Measurements from ENCODE around the gene SPATA24. TPM values are rescaled to one million over a fixed set of nuclear protein-coding genes. Genes with fewer than 3 reads are reported as not detected.

Gene SPATA24
- total RNA-seq, 1 experiment from 2014 or later, result 3.1 TPM

DNA sequence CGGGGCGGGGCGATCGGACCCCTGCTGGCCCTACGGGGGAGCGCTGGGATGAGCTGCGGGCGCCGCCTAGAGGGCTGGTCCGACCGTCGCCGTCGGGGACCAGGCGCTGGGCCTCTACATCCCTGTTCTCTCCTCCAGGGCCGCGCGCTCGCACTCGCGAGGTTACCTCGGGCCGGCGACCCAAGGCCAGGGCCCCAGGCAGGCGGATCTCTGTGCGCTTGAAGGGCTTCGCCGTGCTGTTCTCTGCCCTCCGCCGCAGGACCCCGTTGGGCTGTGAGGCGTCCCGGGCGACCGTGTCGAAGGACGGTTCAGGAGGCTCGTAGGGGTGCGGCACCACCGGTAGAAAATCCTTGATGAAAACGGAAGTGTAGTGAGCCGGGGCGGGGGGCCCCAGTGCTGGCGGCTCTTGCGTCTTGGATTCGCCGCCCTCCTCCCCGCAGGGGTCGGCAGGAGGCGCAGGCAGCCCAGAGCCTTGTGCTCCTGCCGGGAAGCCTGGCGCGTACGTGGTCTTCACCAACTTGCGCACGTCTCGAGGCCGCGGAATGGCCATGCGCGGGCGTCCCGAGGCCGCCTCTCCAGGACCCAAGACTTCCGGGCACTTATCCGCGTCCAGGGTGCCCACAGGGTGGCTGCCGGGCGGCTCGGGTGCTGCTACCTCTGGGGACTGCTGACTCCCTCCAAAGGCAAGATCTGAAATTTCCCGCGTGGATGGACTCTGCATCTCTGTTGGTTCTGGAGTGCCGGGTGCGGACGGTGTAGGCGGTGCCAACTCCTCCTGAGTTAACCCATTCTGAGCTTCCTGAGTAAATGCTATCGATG is 11.0 kb downstream of the SPATA24 start:
- ATAC-seq (peak; percentile 82), DNase-seq (ENCODE audit: low read depth, low spot score) (peak; percentile 66)
- Histone ChIP-seq H3K79me2 (ENCODE audit: insufficient read depth, low read length) (peaks cover 8% of the 10 kb centered on the region; the same call in 1 of the 2 replicates), H3K9me2 (ENCODE audit: insufficient read depth) (no peaks in the 10 kb centered on the region), H3K9ac (ENCODE audit: low read length) (peak overlapping the region; percentile 89), H3K4me1 (ENCODE audit: control insufficient read depth in 1 of 2, insufficient read depth in 2 of 2, low read length in 2 of 2) (peaks cover 15 to 56% of the 10 kb centered on the region in 2 experiments), H3K4me3 (replicated peaks in 1 of 2; ENCODE audit: low read depth in 1 of 2, low read length in 2 of 2) (peak overlapping the region; percentile 65 to 79), H2AFZ (ENCODE audit: low read depth, low read length, poor library complexity, severe bottlenecking) (peak overlapping the region; percentile 68), H3K4me2 (ENCODE audit: low read length) (peak overlapping the region; percentile 87), H3K9me3 (ENCODE audit: control insufficient read depth in 1 of 2, insufficient read depth in 1 of 2, low read depth in 1 of 2, low read length in 2 of 2) (no peaks in the 10 kb centered on the region), H3K36me3 (ENCODE audit: control insufficient read depth in 1 of 2, insufficient read depth in 2 of 2, low read length in 2 of 2) (no peaks in the 10 kb centered on the region), H3K27me3 (ENCODE audit: insufficient read depth, low read length) (no peaks in the 10 kb centered on the region), H4K20me1 (ENCODE audit: insufficient read depth) (no peaks in the 10 kb centered on the region), H3K27ac (ENCODE audit: low read depth, low read length) (peak overlapping the region; percentile 82)
- CTCF ChIA-PET, result interaction anchor here (0.6 to 3.2 kb wide), 6 partner anchors 9 to 846 kb away, joined by 3 to 10 read pairs (median 4); partner anchors contain the start of gene SPATA24
- intact Hi-C loops (cut with micrococcal nuclease), result loop anchor here (1.0 to 5.0 kb wide), 4 partner anchors 51 to 816 kb away; partner anchors contain the start of genes HSPA9 and MATR3
- BruUV-seq (replicated peaks), result TSS peak; percentile 60
- RAD21 ChIA-PET (ENCODE audit: low non-redundant PET in 1 of 2, low total read pairs in 2 of 2, uncharacterized antibody in 2 of 2, unreplicated experiment in 2 of 2), result no interaction called here
- POLR2A ChIA-PET, result interaction anchor here (0.6 to 1.1 kb wide), 3 partner anchors 11 to 115 kb away, joined by 3 to 4 read pairs (median 4); partner anchors contain the start of gene SPATA24
- no peak for TF ChIP-seq EGR1 (IDR thresholded peaks at IDR 0.05; ENCODE audit: low read depth)
- no peak for TF ChIP-seq SIN3A (IDR thresholded peaks at IDR 0.05; ENCODE audit: low read depth)
- TF ChIP-seq, protein P1, sequence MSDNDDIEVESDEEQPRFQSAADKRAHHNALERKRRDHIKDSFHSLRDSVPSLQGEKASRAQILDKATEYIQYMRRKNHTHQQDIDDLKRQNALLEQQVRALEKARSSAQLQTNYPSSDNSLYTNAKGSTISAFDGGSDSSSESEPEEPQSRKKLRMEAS (IDR thresholded peaks at IDR 0.05), result no peak
- no peak for TF ChIP-seq CBX3 (IDR thresholded peaks at IDR 0.05; ENCODE audit: low read depth)
- no peak for TF ChIP-seq SRF (IDR thresholded peaks at IDR 0.05; ENCODE audit: low read depth)
- TF ChIP-seq, protein P2, sequence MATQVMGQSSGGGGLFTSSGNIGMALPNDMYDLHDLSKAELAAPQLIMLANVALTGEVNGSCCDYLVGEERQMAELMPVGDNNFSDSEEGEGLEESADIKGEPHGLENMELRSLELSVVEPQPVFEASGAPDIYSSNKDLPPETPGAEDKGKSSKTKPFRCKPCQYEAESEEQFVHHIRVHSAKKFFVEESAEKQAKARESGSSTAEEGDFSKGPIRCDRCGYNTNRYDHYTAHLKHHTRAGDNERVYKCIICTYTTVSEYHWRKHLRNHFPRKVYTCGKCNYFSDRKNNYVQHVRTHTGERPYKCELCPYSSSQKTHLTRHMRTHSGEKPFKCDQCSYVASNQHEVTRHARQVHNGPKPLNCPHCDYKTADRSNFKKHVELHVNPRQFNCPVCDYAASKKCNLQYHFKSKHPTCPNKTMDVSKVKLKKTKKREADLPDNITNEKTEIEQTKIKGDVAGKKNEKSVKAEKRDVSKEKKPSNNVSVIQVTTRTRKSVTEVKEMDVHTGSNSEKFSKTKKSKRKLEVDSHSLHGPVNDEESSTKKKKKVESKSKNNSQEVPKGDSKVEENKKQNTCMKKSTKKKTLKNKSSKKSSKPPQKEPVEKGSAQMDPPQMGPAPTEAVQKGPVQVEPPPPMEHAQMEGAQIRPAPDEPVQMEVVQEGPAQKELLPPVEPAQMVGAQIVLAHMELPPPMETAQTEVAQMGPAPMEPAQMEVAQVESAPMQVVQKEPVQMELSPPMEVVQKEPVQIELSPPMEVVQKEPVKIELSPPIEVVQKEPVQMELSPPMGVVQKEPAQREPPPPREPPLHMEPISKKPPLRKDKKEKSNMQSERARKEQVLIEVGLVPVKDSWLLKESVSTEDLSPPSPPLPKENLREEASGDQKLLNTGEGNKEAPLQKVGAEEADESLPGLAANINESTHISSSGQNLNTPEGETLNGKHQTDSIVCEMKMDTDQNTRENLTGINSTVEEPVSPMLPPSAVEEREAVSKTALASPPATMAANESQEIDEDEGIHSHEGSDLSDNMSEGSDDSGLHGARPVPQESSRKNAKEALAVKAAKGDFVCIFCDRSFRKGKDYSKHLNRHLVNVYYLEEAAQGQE (IDR thresholded peaks at IDR 0.05; ENCODE audit: low read depth), result no peak
- no peak for TF ChIP-seq CEBPB (IDR thresholded peaks at IDR 0.05; ENCODE audit: low read depth)
- TF ChIP-seq, protein P3, sequence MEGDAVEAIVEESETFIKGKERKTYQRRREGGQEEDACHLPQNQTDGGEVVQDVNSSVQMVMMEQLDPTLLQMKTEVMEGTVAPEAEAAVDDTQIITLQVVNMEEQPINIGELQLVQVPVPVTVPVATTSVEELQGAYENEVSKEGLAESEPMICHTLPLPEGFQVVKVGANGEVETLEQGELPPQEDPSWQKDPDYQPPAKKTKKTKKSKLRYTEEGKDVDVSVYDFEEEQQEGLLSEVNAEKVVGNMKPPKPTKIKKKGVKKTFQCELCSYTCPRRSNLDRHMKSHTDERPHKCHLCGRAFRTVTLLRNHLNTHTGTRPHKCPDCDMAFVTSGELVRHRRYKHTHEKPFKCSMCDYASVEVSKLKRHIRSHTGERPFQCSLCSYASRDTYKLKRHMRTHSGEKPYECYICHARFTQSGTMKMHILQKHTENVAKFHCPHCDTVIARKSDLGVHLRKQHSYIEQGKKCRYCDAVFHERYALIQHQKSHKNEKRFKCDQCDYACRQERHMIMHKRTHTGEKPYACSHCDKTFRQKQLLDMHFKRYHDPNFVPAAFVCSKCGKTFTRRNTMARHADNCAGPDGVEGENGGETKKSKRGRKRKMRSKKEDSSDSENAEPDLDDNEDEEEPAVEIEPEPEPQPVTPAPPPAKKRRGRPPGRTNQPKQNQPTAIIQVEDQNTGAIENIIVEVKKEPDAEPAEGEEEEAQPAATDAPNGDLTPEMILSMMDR (IDR thresholded peaks at IDR 0.05 in 2 of 3, conservative IDR thresholded peaks at IDR 0.05 in 1 of 3; ENCODE audit: borderline replicate concordance in 1 of 3, insufficient read depth in 1 of 3, low read depth in 2 of 3, low read length in 2 of 3), result peak in 2 of 3 experiments; percentile 76 to 81; a peak in 4 of 6 replicates
- no peak for TF ChIP-seq SP1 (IDR thresholded peaks at IDR 0.05; ENCODE audit: low read depth)
- TF ChIP-seq JUND (IDR thresholded peaks at IDR 0.05), result no peak
- TF ChIP-seq ZNF274 (IDR thresholded peaks at IDR 0.05; ENCODE audit: low read depth, low read length), result no peak
- no peak for TF ChIP-seq EZH2 (IDR thresholded peaks at IDR 0.05)
- TF ChIP-seq EZH2phosphoT487 (IDR thresholded peaks at IDR 0.05; ENCODE audit: borderline replicate concordance), result no peak
- TF ChIP-seq POLR2A (IDR thresholded peaks at IDR 0.05; ENCODE audit: borderline replicate concordance, extremely low read depth, insufficient read depth, insufficient read length), result peak; percentile 16
- no peak for TF ChIP-seq TCF7L2 (IDR thresholded peaks at IDR 0.05; ENCODE audit: borderline replicate concordance, extremely low read depth, insufficient read depth, insufficient read length)
- no peak for TF ChIP-seq ELF1 (IDR thresholded peaks at IDR 0.05; ENCODE audit: borderline replicate concordance, low read depth)
- TF ChIP-seq POLR2AphosphoS5 (IDR thresholded peaks at IDR 0.05; ENCODE audit: low read depth, low read length), result peak; percentile 53; the same call in 1 of the 2 replicates
- TF ChIP-seq, protein P4, sequence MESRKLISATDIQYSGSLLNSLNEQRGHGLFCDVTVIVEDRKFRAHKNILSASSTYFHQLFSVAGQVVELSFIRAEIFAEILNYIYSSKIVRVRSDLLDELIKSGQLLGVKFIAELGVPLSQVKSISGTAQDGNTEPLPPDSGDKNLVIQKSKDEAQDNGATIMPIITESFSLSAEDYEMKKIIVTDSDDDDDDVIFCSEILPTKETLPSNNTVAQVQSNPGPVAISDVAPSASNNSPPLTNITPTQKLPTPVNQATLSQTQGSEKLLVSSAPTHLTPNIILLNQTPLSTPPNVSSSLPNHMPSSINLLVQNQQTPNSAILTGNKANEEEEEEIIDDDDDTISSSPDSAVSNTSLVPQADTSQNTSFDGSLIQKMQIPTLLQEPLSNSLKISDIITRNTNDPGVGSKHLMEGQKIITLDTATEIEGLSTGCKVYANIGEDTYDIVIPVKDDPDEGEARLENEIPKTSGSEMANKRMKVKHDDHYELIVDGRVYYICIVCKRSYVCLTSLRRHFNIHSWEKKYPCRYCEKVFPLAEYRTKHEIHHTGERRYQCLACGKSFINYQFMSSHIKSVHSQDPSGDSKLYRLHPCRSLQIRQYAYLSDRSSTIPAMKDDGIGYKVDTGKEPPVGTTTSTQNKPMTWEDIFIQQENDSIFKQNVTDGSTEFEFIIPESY (IDR thresholded peaks at IDR 0.05; ENCODE audit: extremely low read depth, insufficient replicate concordance, low read length), result peak; percentile 75
